Coronary artery (tissue), 2 donors: ENCODE data around the gene PRPF19.

Experiments used
- DNase-seq: peaks from one replicate; pipeline ENCODE4 v3.0.0-alpha.2; 2017; ENCODE audit warnings: low spot score
- H3K27ac ChIP-seq, 2 donors: fragments of 200-600 bp; sonication (generic); one replicate each; pipeline ENCODE4 v1.5.1; 2016 to 2019
- H3K4me3 ChIP-seq: fragments of 200-600 bp; sonication (generic); 2 replicates; pipeline ENCODE4 v1.5.1; 2016; ENCODE audit warnings: mild to moderate bottlenecking, moderate library complexity
- TF ChIP-seq, protein P1 (sequence below): fragments of 200-600 bp; sonication (generic); IDR thresholded peaks from one replicate; pipeline ENCODE4 v1.5.1; 2019; ENCODE audit warnings: antibody characterized with exemption

PRPF19 gene

DNA sequence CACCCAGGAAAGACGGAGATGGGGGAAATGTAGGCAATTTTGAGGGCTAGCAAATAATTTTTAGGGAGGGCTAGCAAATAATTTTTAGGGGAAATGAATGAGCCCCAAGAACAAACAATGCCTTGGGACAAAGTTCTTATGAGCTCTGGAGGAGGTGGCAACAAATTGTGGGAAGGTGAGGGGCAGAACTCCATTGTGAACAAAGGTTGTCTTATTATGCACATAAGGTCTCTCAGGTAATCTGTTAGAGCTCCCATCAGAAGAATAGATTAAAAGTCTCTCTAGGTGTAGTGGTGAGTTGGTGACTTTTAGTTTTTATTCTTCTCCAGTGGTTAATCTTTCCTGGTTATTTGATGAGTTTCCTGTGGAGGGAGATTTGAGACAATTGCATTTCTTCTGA lies 2.4 kb upstream of the PRPF19 start:
- no peak for DNase-seq
- TF ChIP-seq, protein P1, sequence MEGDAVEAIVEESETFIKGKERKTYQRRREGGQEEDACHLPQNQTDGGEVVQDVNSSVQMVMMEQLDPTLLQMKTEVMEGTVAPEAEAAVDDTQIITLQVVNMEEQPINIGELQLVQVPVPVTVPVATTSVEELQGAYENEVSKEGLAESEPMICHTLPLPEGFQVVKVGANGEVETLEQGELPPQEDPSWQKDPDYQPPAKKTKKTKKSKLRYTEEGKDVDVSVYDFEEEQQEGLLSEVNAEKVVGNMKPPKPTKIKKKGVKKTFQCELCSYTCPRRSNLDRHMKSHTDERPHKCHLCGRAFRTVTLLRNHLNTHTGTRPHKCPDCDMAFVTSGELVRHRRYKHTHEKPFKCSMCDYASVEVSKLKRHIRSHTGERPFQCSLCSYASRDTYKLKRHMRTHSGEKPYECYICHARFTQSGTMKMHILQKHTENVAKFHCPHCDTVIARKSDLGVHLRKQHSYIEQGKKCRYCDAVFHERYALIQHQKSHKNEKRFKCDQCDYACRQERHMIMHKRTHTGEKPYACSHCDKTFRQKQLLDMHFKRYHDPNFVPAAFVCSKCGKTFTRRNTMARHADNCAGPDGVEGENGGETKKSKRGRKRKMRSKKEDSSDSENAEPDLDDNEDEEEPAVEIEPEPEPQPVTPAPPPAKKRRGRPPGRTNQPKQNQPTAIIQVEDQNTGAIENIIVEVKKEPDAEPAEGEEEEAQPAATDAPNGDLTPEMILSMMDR: no peak
- no peak overlapping the region for H3K4me3 ChIP-seq
- no peak overlapping the region for H3K27ac ChIP-seq

- H3K27ac ChIP-seq: peak overlapping the region; percentile 95 to 98
- TF ChIP-seq, protein P1: no peak
- peak overlapping the region; percentile 99 for H3K4me3 ChIP-seq
- DNase-seq: no peak
Observed at GRCh38 chr11:60905551-60906113, 753 bp downstream of the PRPF19 start.

- Histone ChIP-seq H3K27ac (peak overlapping the region in 1 of 2 donors; percentile 95), H3K4me3 (peak overlapping the region; percentile 99)
- no peak for DNase-seq
- TF ChIP-seq, protein P1: no peak
Observed at GRCh38 chr11:60905047-60905446, 1.3 kb downstream of the PRPF19 start.

- TF ChIP-seq, protein P1: no peak
- no peak overlapping the region for H3K27ac ChIP-seq
- H3K4me3 ChIP-seq: no peak overlapping the region
- no peak for DNase-seq
Observed at GRCh38 chr11:60902625-60903024, 3.8 kb downstream of the PRPF19 start.

DNA sequence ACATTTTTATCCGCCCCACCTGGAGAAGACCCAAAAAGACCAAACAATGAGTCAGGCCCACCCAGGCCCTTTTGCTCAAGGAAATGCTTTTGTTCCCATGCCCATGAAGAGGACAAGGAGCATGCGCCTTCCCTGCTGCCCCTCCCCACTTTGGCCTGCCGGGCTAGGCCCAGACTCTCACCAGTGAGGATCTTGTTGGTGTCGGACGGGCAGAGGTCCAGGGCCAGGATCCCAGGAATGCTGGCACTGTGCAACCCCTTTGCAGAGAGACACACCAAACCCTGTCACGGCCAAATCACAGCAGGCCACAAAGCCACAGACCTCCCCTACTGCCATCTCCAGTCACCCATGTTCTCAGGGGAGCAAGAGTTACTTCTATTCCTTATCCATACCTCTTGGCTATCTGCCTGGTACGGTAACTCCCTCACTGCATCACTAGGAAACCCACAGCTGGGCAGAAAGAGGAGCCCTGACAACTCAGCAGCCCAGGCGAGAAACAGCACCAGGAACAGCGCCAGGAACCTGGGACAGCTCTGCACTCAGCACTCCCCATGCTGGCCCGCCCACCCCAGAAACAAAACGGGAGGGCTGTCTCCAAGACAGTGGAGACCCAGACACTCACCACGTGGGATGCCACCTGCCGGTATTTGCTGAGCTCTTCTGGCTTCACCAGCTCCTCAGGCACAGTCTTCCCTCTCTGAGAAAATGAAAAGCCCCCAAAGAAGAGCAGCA lies 5.5 kb downstream of the PRPF19 start:
- DNase-seq: no peak
- Histone ChIP-seq H3K27ac (no peak overlapping the region), H3K4me3 (no peak overlapping the region)
- TF ChIP-seq, protein P1: no peak

- Histone ChIP-seq H3K27ac (no peak overlapping the region), H3K4me3 (no peak overlapping the region)
- TF ChIP-seq, protein P1: no peak
- no peak for DNase-seq
Observed at GRCh38 chr11:60899977-60900376, 6.4 kb downstream of the PRPF19 start.
